PC-3 (cell line): ENCODE measurements around the gene GABRG3.

Source experiments
- EZH2 ChIP-seq: fragments of 300-600 bp; sonication (generic); IDR thresholded peaks from one replicate; pipeline ENCODE4 v1.6.1; 2017; ENCODE audit warnings: antibody characterized with exemption, mild to moderate bottlenecking, low read length; ENCODE audit not compliant: unreplicated experiment
- EZH2phosphoT487 ChIP-seq: fragments of 300-600 bp; sonication (generic); IDR thresholded peaks from 2 replicates; pipeline ENCODE4 v1.6.1; 2018; ENCODE audit warnings: mild to moderate bottlenecking, antibody characterized with exemption, low read length, borderline replicate concordance
- TF ChIP-seq, protein P1 (sequence below): fragments of 300-600 bp; sonication (generic); conservative IDR thresholded peaks from 2 replicates; pipeline ENCODE4 v1.5.1; 2017; ENCODE audit warnings: antibody characterized with exemption, low read depth, mild to moderate bottlenecking, low read length

DNA sequence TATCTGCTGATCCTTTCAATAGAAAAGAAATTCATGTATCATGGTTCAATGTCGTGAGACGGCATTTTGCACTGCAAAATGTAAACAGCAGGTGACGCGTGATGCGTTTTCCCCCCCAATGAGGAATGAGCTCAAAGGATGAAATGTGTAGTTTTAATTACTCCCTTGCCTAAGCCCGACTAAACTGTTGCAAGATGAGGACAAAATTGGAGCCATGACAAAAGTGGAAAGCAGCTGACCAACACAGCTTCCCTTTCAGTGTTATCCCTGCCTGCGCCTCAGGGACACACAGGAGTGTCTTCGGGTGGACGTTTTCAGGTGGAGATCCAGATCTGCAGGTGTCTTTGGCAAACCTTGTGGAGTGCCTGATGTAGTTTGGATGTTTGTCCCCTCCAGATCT, 92.0 kb downstream of the GABRG3 start:
- TF ChIP-seq, protein P1, sequence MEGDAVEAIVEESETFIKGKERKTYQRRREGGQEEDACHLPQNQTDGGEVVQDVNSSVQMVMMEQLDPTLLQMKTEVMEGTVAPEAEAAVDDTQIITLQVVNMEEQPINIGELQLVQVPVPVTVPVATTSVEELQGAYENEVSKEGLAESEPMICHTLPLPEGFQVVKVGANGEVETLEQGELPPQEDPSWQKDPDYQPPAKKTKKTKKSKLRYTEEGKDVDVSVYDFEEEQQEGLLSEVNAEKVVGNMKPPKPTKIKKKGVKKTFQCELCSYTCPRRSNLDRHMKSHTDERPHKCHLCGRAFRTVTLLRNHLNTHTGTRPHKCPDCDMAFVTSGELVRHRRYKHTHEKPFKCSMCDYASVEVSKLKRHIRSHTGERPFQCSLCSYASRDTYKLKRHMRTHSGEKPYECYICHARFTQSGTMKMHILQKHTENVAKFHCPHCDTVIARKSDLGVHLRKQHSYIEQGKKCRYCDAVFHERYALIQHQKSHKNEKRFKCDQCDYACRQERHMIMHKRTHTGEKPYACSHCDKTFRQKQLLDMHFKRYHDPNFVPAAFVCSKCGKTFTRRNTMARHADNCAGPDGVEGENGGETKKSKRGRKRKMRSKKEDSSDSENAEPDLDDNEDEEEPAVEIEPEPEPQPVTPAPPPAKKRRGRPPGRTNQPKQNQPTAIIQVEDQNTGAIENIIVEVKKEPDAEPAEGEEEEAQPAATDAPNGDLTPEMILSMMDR, result no peak
- TF ChIP-seq EZH2 (no peak), EZH2phosphoT487 (no peak)
